Upper lobe of left lung (tissue), 6 donors: ENCODE measurements around the gene GGT6. TPM values are rescaled to one million over a fixed set of nuclear protein-coding genes. Genes with fewer than 3 reads are reported as not detected.

Experiments used
- ATAC-seq, 2 donors: fragments of 200-7000 bp; cut with Tn5 transposase; one replicate each; pipeline ENCODE4 v1.9.1; 2022; ENCODE audit warnings: mild to moderate bottlenecking in 2 of 2, moderate library complexity in 2 of 2; ENCODE audit not compliant: low FRiP score in 2 of 2
- DNase-seq, 2 donors: peaks; one replicate each; pipeline ENCODE4 v3.0.0-alpha.2; 2019 to 2020
- H3K27ac ChIP-seq, 4 donors: fragments of 200-600 bp; sonication (generic); one replicate each; pipeline ENCODE4 v1.5.1; 2016 to 2019
- H3K27me3 ChIP-seq, 4 donors: fragments of 200-600 bp; sonication (generic); one replicate each; pipeline ENCODE4 v1.5.1; 2017 to 2019
- H3K36me3 ChIP-seq, 4 donors: fragments of 200-600 bp; sonication (generic); one replicate each; pipeline ENCODE4 v1.5.1; 2016 to 2019
- H3K4me1 ChIP-seq, 4 donors: fragments of 200-600 bp; sonication (generic); one replicate each; pipeline ENCODE4 v1.5.1; 2018 to 2019
- H3K4me3 ChIP-seq, 4 donors: fragments of 200-600 bp; sonication (generic); one replicate each; pipeline ENCODE4 v1.5.1; 2017 to 2019; ENCODE audit warnings: mild to moderate bottlenecking in 2 of 4, moderate library complexity in 1 of 4
- H3K9me3 ChIP-seq, 4 donors: fragments of 200-600 bp; sonication (generic); one replicate each; pipeline ENCODE4 v1.5.1; 2018 to 2019
- CTCF ChIP-seq, 6 experiments: fragments of 450-650 bp in 4 of 6; fragments of 200-600 bp in 2 of 6; sonication (generic) in 2 of 6; IDR thresholded peaks; one replicate each; pipeline ENCODE4 v1.5.1; 2016 to 2019; ENCODE audit warnings: antibody characterized with exemption in 6 of 6
- EP300 ChIP-seq, 4 donors: sonication (generic); formaldehyde crosslinking; IDR thresholded peaks; one replicate each; pipeline ENCODE4 v1.5.1; 2017; ENCODE audit warnings: antibody characterized with exemption in 4 of 4, control low read depth in 2 of 4
- POLR2A ChIP-seq, 4 donors: fragments of 450-650 bp; IDR thresholded peaks; one replicate each; pipeline ENCODE4 v1.5.1; 2016 to 2017; ENCODE audit warnings: antibody characterized with exemption in 4 of 4, mild to moderate bottlenecking in 2 of 4
- POLR2AphosphoS5 ChIP-seq, 2 donors: sonication (generic); formaldehyde crosslinking; IDR thresholded peaks; one replicate each; pipeline ENCODE4 v1.5.1; 2017; ENCODE audit warnings: antibody characterized with exemption in 2 of 2
- WGBS, 2 donors: methylation state at CpG; one replicate each; pipeline ENCODE4 v1.1.5; 2017 to 2018; 5-methylcytosine and 5-hydroxymethylcytosine counted together
- total RNA-seq, 6 donors: library from RNA; depleted of rRNA in 4 of 6; stranded (reverse); fragments of >200 nt in 4 of 6; gene quantifications; one replicate each; pipeline versions ENCODE4 v1.1.0 to v1.2.1, GENCODE V29; 2016 to 2021
- donor health status: DM: no; HTN: no; CAD: no; lungs with moderate emphysema.
- donor health status: DM: no; HTN: yes; CAD: no; lungs with severe emphysema.

The GGT6 gene
- total RNA-seq, 6 donors from 2014 or later = 3.8 to 18.7 (median 9.7) TPM

DNA sequence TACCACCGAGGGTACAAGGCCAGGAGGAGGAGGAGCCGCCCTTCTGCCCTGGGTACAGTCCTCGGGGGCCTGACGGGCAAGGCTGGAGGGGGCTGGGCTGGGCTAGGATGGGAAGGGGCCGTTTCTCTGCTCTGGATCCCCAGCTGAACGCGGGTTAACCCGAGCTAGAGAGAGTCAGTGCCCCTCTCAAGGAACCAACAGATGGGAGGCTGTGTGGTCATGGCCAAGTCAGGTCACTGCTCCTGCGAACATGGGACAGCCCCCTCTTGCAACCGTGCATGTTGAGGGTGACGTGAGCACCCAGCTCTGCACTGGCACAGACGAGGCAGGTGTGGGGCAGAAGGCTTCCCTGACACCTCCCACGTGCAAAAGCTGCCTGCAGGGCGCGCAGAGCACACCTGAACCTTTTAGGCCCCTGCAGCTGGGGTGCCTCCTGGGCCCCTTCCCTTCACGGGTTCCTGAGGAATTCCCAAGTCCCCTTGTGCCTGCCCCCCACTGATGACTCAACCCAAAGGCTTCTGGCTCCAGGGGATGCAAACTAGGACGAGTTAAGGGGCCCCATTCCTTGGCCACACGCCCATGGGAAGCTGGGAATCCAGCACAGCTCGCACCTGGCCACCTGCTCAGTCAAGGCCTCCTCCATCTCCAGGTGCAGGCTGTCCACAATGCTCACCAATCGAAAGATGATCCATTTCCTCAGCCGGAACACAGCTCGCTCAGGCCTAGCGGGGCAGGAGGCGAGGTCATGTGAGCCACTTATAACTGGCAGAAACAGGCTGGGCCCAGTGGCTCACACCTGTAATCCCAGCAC is 11.5 kb downstream of the GGT6 start:
- H3K4me1 ChIP-seq = peaks cover under 1 to 7% (median 4%) of the 10 kb centered on the region in 4 donors
- ATAC-seq = no peak
- no peaks in the 10 kb centered on the region for H3K9me3 ChIP-seq
- no peak overlapping the region for H3K4me3 ChIP-seq
- no peak for TF ChIP-seq CTCF (IDR thresholded peaks at IDR 0.05)
- TF ChIP-seq EP300 (IDR thresholded peaks at IDR 0.05) = no peak
- no peak for TF ChIP-seq POLR2A (IDR thresholded peaks at IDR 0.05)
- no peak for TF ChIP-seq POLR2AphosphoS5 (IDR thresholded peaks at IDR 0.05)
- H3K36me3 ChIP-seq = peaks cover 9 to 95% (median 83%) of the 10 kb centered on the region in 4 donors
- DNase-seq = no peak
- no peak overlapping the region for H3K27ac ChIP-seq
- WGBS, 2 donors = 86 to 89% methylated on average over 11 to 24 of the region's 24 CpGs
- no peaks in the 10 kb centered on the region for H3K27me3 ChIP-seq

GRCh38 chr17:4548061-4548461 is 12.3 kb downstream of the GGT6 start:
- Histone ChIP-seq H3K9me3 (no peaks in the 10 kb centered on the region), H3K4me3 (no peak overlapping the region), H3K27ac (no peak overlapping the region), H3K36me3 (peaks cover 9 to 98% (median 88%) of the 10 kb centered on the region in 4 donors), H3K27me3 (no peaks in the 10 kb centered on the region), H3K4me1 (no peaks in the 10 kb centered on the region)
- DNase-seq (peak in 1 of 2 donors; percentile 76), ATAC-seq (no peak)
- TF ChIP-seq POLR2A (IDR thresholded peaks at IDR 0.05) = no peak
- no peak for TF ChIP-seq POLR2AphosphoS5 (IDR thresholded peaks at IDR 0.05)
- no peak for TF ChIP-seq EP300 (IDR thresholded peaks at IDR 0.05)
- no peak for TF ChIP-seq CTCF (IDR thresholded peaks at IDR 0.05)
- WGBS, 2 donors = 94 to 95% methylated on average over 15 to 16 of the region's 18 CpGs

GRCh38 chr17:4547118-4547906 is 13.1 kb downstream of the GGT6 start:
- H3K27me3 ChIP-seq = no peaks in the 10 kb centered on the region
- TF ChIP-seq POLR2A (IDR thresholded peaks at IDR 0.05) = no peak
- TF ChIP-seq CTCF (IDR thresholded peaks at IDR 0.05) = no peak
- TF ChIP-seq EP300 (IDR thresholded peaks at IDR 0.05) = no peak
- TF ChIP-seq POLR2AphosphoS5 (IDR thresholded peaks at IDR 0.05) = no peak
- H3K27ac ChIP-seq = no peak overlapping the region
- no peak for ATAC-seq
- H3K9me3 ChIP-seq = no peaks in the 10 kb centered on the region
- no peak for DNase-seq
- no peaks in the 10 kb centered on the region for H3K4me1 ChIP-seq
- H3K4me3 ChIP-seq = no peak overlapping the region
- WGBS, 2 donors = 91 to 92% methylated on average over 12 to 17 of the region's 17 CpGs
- peaks cover 9 to 98% (median 85%) of the 10 kb centered on the region in 4 donors for H3K36me3 ChIP-seq

DNA sequence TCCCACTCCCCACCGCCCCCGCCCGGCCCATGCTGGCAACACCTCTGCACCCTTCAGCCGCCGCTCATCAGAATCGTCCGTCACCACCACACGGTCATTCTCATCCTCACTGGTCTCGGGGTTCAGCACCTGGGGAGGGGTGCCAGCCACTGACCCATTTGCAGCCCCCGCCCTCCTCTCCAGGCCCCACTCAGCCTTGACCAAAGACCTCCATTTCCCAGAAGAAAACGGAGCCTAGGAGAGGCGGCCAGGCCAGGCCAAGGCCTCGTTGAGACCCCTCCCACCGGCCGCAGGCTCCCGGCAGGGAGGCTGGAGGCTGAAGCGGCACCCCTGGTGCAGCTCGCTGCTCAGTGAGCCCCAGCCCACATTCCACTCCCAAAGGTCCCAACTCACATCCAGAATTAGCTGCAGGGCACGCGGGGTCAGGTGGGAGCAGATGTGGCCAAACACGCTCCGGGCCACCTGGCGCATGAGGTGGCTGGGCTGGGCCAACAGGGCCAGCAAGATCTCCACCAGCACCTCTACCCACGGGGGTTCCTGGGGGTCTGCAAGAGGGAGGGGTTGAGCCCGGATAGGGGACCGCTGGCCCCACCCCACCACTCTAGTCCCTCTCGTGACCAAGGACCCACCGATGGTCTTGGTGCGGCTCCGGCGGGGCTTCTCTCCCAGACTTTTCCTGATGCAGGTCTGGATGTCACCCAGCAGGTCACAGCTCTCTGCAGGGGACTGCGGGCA is 15.0 kb downstream of the GGT6 start:
- WGBS, 2 donors = 92 to 95% methylated on average over 10 to 25 of the region's 32 CpGs
- ATAC-seq = no peak
- DNase-seq = peak in 1 of 2 donors; percentile 84
- Histone ChIP-seq H3K36me3 (peaks cover 20 to 93% (median 80%) of the 10 kb centered on the region in 4 donors), H3K9me3 (no peaks in the 10 kb centered on the region), H3K4me3 (no peak overlapping the region), H3K4me1 (peaks cover 15 to 19% (median 17%) of the 10 kb centered on the region in 4 donors), H3K27me3 (no peaks in the 10 kb centered on the region), H3K27ac (no peak overlapping the region)
- TF ChIP-seq POLR2A (IDR thresholded peaks at IDR 0.05) (no peak), POLR2AphosphoS5 (IDR thresholded peaks at IDR 0.05) (no peak), CTCF (IDR thresholded peaks at IDR 0.05) (no peak), EP300 (IDR thresholded peaks at IDR 0.05) (no peak)
